Activated T-helper 1 cell treated with Interleukin-2 at 50 U/mL for 16 hours (primary cell): ENCODE measurements around the gene FIG4.
"Not testable (repeated sequence)": the region's sequence is repeated elsewhere in the genome, so short reads cannot be mapped to it uniquely, and the experiment has no call there.

ENCODE experiments used
- DNase-seq: peaks from one replicate; pipeline ENCODE4 v3.0.0-alpha.2; 2020; ENCODE audit warnings: low read depth

Gene FIG4

GRCh38 chr6:109799129-109799528 lies 108.0 kb downstream of the FIG4 start:
- no peak for DNase-seq

GRCh38 chr6:109799664-109800063 lies 108.6 kb downstream of the FIG4 start:
- no peak for DNase-seq

- DNase-seq = no peak
These were observed 109.7 kb downstream of the FIG4 start for GRCh38 chr6:109800771-109801170.

- no peak for DNase-seq
These were observed 110.7 kb downstream of the FIG4 start for GRCh38 chr6:109801794-109802193.

GRCh38 chr6:109804020-109804419 lies 112.9 kb downstream of the FIG4 start:
- DNase-seq = no peak

GRCh38 chr6:109807881-109808280 lies 116.8 kb downstream of the FIG4 start:
- DNase-seq = no peak

- no peak for DNase-seq
These were observed 117.7 kb downstream of the FIG4 start for GRCh38 chr6:109808837-109809236.

- DNase-seq = no peak
These were observed 124.0 kb downstream of the FIG4 start for GRCh38 chr6:109815054-109815453.

GRCh38 chr6:109816452-109817374 lies 125.6 kb downstream of the FIG4 start:
- DNase-seq = no peak

- DNase-seq = no peak
These were observed 129.7 kb downstream of the FIG4 start for GRCh38 chr6:109820706-109821350.

- DNase-seq = no peak
These were observed 130.3 kb downstream of the FIG4 start for GRCh38 chr6:109821428-109821827.

GRCh38 chr6:109824105-109824504 lies 133.0 kb downstream of the FIG4 start:
- no peak for DNase-seq

GRCh38 chr6:109826551-109826950 lies 135.5 kb downstream of the FIG4 start:
- no peak for DNase-seq

- not testable (repeated sequence) for DNase-seq
These were observed 140.3 kb downstream of the FIG4 start for GRCh38 chr6:109831352-109831751.

GRCh38 chr6:109834131-109834530 lies 143.0 kb downstream of the FIG4 start:
- DNase-seq = no peak

- DNase-seq = no peak
These were observed 143.7 kb downstream of the FIG4 start for GRCh38 chr6:109834595-109835437.

GRCh38 chr6:109840034-109840433 lies 148.9 kb downstream of the FIG4 start:
- no peak for DNase-seq

- no peak for DNase-seq
These were observed 149.7 kb downstream of the FIG4 start for GRCh38 chr6:109840796-109841195.

- DNase-seq = no peak
These were observed 150.8 kb downstream of the FIG4 start for GRCh38 chr6:109841869-109842268.

GRCh38 chr6:109852713-109853112 lies 161.6 kb downstream of the FIG4 start:
- no peak for DNase-seq

GRCh38 chr6:109853426-109853825 lies 162.3 kb downstream of the FIG4 start:
- DNase-seq = no peak

- DNase-seq = no peak
These were observed 162.9 kb downstream of the FIG4 start for GRCh38 chr6:109853951-109854350.
